ENCODE measurements around the gene PKN2. TPM values are rescaled to one million over a fixed set of nuclear protein-coding genes. Genes with fewer than 3 reads are reported as not detected.

PKN2 gene
- total and polyA plus RNA-seq, 2 of the 4 experiments (the other 2 are of a cell fraction), result 12.7 to 22.2 TPM

- H4K91ac ChIP-seq (ENCODE audit: insufficient read depth, low read depth, low read length), result no peak overlapping the region
- no peak overlapping the region for H4K8ac ChIP-seq (ENCODE audit: low read depth in 2 of 2, low read length in 2 of 2)
- no peak overlapping the region for H3K4me3 ChIP-seq (ENCODE audit: insufficient read depth, low read depth, low read length)
- WGBS, 2 experiments (ENCODE audit: extremely low coverage in 2 of 2, insufficient read length in 1 of 2), result no CpG with 5 or more reads among the region's 3 CpGs
- no peak overlapping the region for H2AK9ac ChIP-seq (replicated peaks; ENCODE audit: low read depth, low read length, poor library complexity)
- no peak overlapping the region for H3K23ac ChIP-seq (ENCODE audit: low read depth, low read length)
- no peak for ATAC-seq (ENCODE audit: low read depth)
- no peak overlapping the region for H3K18ac ChIP-seq (ENCODE audit: low read depth, low read length)
- H3K9me3 ChIP-seq (ENCODE audit: control insufficient read depth, insufficient read depth, low read length), result peaks cover 2% of the 10 kb centered on the region
- peaks cover 9% of the 10 kb centered on the region for H3K9me1 ChIP-seq (ENCODE audit: insufficient read depth, low read length)
- no peak overlapping the region for H2BK15ac ChIP-seq (ENCODE audit: low read depth, low read length)
- 0 out of 2 replicates have a peak overlapping the region, but pooled peaks have one; percentile 19 for H3K14ac ChIP-seq (replicated peaks; ENCODE audit: low read depth, low read length)
- H2BK5ac ChIP-seq (ENCODE audit: low read depth, low read length, poor library complexity, severe bottlenecking), result peak overlapping the region; percentile 42
- dilution Hi-C loops (cut with HindIII; ENCODE audit: low sequenced_read_pairs, unreplicated experiment), result no loop called here
- TF ChIP-seq RCOR1 (IDR thresholded peaks at IDR 0.05; ENCODE audit: insufficient replicate concordance, low read length) (no peak), CTCF (conservative IDR thresholded peaks at IDR 0.05; ENCODE audit: low read depth, low read length) (no peak), CHD1 (IDR thresholded peaks at IDR 0.05; ENCODE audit: low read depth, low read length) (no peak), MAZ (IDR thresholded peaks at IDR 0.05; ENCODE audit: borderline replicate concordance, low read depth, low read length) (no peak), NFE2L2 (IDR thresholded peaks at IDR 0.05; ENCODE audit: low read depth, low read length) (no peak), BHLHE40 (IDR thresholded peaks at IDR 0.05; ENCODE audit: low read depth, low read length) (no peak), SMC3 (IDR thresholded peaks at IDR 0.05; ENCODE audit: low read depth, low read length) (no peak), MAFK (IDR thresholded peaks at IDR 0.05; ENCODE audit: low read depth, low read length) (no peak), CEBPB (IDR thresholded peaks at IDR 0.05; ENCODE audit: low read depth, low read length) (no peak), MXI1 (IDR thresholded peaks at IDR 0.05; ENCODE audit: borderline replicate concordance, low read depth, low read length) (no peak), RAD21 (IDR thresholded peaks at IDR 0.05; ENCODE audit: low read length) (no peak), RFX5 (IDR thresholded peaks at IDR 0.05; ENCODE audit: low read depth, low read length) (no peak), ELK1 (IDR thresholded peaks at IDR 0.05; ENCODE audit: borderline replicate concordance, low read depth, low read length) (no peak), FOS (IDR thresholded peaks at IDR 0.05; ENCODE audit: low read depth, low read length) (no peak), USF2 (IDR thresholded peaks at IDR 0.05; ENCODE audit: low read depth, low read length) (no peak)
- in situ Hi-C loops (cut with MboI; ENCODE audit: low sequenced_read_pairs), result no loop called here
- no peak for DNase-seq
- no peak overlapping the region for H3K27ac ChIP-seq (ENCODE audit: insufficient read depth, low read length)
- POLR2A ChIA-PET (ENCODE audit: unreplicated experiment), result no interaction called here
- no peak overlapping the region for H2BK20ac ChIP-seq (ENCODE audit: low read depth, low read length)
- peaks cover 27% of the 10 kb centered on the region for H4K20me1 ChIP-seq (ENCODE audit: insufficient read depth, low read length)
- CTCF ChIA-PET, result no interaction called here
- no peak overlapping the region for H3K9ac ChIP-seq (ENCODE audit: low read depth, low read length)
- H3K4me1 ChIP-seq (ENCODE audit: control insufficient read depth, insufficient read depth, low read length), result peaks cover 3% of the 10 kb centered on the region; the same call in 1 of the 2 replicates
- no peak overlapping the region for H2AK5ac ChIP-seq (ENCODE audit: low read depth, low read length)
- no peak overlapping the region for H2BK120ac ChIP-seq (ENCODE audit: low read depth, low read length)
- no TSS peak for BruUV-seq (replicated peaks)
- no peaks in the 10 kb centered on the region for H3K36me3 ChIP-seq (ENCODE audit: control insufficient read depth, insufficient read depth, low read length)
- intact Hi-C loops (cut with micrococcal nuclease), result no loop called here
- H3K27me3 ChIP-seq (ENCODE audit: control insufficient read depth, insufficient read depth, low read length), result no peaks in the 10 kb centered on the region
- no peak overlapping the region for H3K56ac ChIP-seq (ENCODE audit: extremely low read depth, insufficient read depth, low read length)
- H3K4ac ChIP-seq (ENCODE audit: low read depth, low read length), result no peak overlapping the region; the same call in 1 of the 2 replicates
- no peak overlapping the region for H2AFZ ChIP-seq (replicated peaks; ENCODE audit: low read length, poor library complexity)
- H3K4me2 ChIP-seq (ENCODE audit: low read depth, low read length), result no peak overlapping the region
- peaks cover 22 to 40% of the 10 kb centered on the region in 2 experiments for H3K79me1 ChIP-seq (ENCODE audit: low read depth in 1 of 2, low read length in 2 of 2)
- H4K5ac ChIP-seq (ENCODE audit: low read depth, low read length), result no peak overlapping the region
Observed at GRCh38 chr1:88737338-88737927, 53.4 kb downstream of the PKN2 start.
